Stimulated activated memory B cell treated with anti-CD40 and anti-IgM and Interleukin-4, amounts not matched to agents 10 μg/mL and 1 μg/mL and 100 μg/mL, for 72 hours (primary cell): ENCODE measurements around the gene ASCC3.

Experiments used
- ATAC-seq: fragments of 150-1000 bp; cut with Tn5 transposase; 2 replicates; pipeline ENCODE4 v1.10.0; 2021
- H3K27ac Mint-ChIP-seq: one replicate; pipeline ENCODE4 v1.8.0; 2022; ENCODE audit warnings: mild to moderate bottlenecking, mixed read lengths
- H3K27me3 Mint-ChIP-seq: one replicate; pipeline ENCODE4 v1.8.0; 2022; ENCODE audit warnings: mixed read lengths
- H3K36me3 Mint-ChIP-seq: one replicate; pipeline ENCODE4 v1.8.0; 2022; ENCODE audit warnings: mixed read lengths
- H3K4me1 Mint-ChIP-seq: one replicate; pipeline ENCODE4 v1.8.0; 2022; ENCODE audit warnings: mixed read lengths
- H3K4me3 Mint-ChIP-seq: one replicate; pipeline ENCODE4 v1.8.0; 2022; ENCODE audit warnings: mild to moderate bottlenecking, moderate library complexity, mixed read lengths
- H3K9me3 Mint-ChIP-seq: one replicate; pipeline ENCODE4 v1.8.0; 2022; ENCODE audit warnings: mixed read lengths

ASCC3 gene

DNA sequence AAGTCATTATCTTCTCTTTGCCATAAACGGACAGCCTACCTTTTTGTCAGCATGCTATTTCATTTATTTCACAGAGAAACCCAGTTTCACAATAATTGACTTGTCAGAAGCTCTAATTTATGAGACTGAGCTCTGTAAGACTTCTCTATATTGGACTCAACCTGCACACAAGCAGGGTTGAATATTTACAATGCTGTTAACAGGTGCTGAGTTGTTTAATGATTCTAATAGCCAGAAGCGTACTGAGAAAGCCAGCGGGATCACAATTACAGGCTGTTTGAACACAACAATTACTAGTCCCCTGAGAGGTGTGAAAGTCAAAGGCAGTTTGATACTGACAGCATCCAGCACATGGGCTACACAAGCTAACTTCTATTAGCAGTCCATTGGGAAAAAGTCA is 288.2 kb downstream of the ASCC3 start:
- Mint-ChIP-seq H3K4me3 (no peak overlapping the region), H3K9me3 (no peaks in the 10 kb centered on the region), H3K27me3 (no peaks in the 10 kb centered on the region), H3K36me3 (peaks cover 49% of the 10 kb centered on the region), H3K27ac (no peak overlapping the region), H3K4me1 (no peaks in the 10 kb centered on the region)
- no peak for ATAC-seq

DNA sequence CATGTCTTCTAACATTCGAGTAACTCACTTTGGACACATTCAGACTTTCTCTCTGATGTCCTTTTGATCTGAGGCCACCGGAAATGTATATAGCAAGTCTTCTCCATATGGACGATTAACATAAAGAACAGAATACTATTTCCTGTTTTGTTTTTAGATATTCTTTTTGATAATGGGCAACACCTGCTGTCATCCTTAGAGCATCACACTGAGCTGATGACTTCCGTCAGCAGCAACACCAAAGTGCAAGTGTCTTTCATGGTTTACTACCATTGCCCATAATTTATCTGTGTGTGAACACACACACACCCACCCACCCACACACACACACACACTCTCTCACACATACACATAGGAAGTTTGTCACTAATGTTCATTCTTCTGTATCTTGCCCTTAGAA is 303.7 kb downstream of the ASCC3 start:
- no peak for ATAC-seq
- Mint-ChIP-seq H3K9me3 (no peaks in the 10 kb centered on the region), H3K36me3 (peaks cover 24% of the 10 kb centered on the region), H3K4me1 (no peaks in the 10 kb centered on the region), H3K27me3 (no peaks in the 10 kb centered on the region), H3K27ac (no peak overlapping the region), H3K4me3 (no peak overlapping the region)

DNA sequence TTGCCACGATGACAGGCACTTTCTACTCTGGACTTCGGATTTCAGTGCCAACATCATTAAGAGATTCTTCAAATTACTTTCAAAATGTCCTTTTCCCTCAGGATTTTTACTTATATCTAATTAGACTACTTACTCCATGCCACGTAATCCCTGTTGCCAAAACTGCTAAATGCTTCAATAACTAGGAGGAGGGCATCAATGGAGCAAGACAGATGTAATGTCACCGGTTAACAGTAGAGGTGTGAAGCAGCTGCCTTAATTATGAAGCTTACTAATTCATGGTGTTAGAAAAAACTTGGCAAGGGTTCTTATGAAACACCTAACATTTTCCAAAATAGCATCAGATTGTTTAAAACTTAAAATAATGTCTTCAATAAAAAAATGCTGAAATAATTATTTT is 305.2 kb downstream of the ASCC3 start:
- H3K27ac Mint-ChIP-seq: no peak overlapping the region
- H3K4me1 Mint-ChIP-seq: no peaks in the 10 kb centered on the region
- H3K4me3 Mint-ChIP-seq: no peak overlapping the region
- H3K36me3 Mint-ChIP-seq: peaks cover 38% of the 10 kb centered on the region
- H3K27me3 Mint-ChIP-seq: no peaks in the 10 kb centered on the region
- H3K9me3 Mint-ChIP-seq: no peaks in the 10 kb centered on the region
- ATAC-seq: no peak

DNA sequence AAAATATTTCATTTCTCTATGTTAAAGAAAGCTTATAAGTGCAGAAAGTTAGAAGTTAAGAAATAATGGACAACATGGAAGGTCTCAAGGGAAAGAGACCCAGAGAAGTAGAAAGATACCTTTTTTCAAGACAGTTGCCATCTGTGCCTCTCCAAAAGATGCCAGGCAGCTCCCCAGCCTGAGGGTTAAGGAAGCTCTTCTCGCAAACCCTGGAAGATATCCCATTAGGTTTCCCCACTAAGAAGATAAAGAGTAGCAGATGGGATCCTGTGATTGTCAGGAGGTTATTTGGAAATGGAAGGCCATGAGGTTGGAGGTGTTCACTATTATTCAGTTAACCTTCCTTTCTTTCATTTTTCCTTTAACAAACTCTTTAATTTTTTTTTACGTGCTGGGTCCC is 306.3 kb downstream of the ASCC3 start:
- ATAC-seq: no peak
- peaks cover 48% of the 10 kb centered on the region for H3K36me3 Mint-ChIP-seq
- H3K4me3 Mint-ChIP-seq: no peak overlapping the region
- H3K9me3 Mint-ChIP-seq: peaks cover 6% of the 10 kb centered on the region
- H3K27ac Mint-ChIP-seq: no peak overlapping the region
- no peaks in the 10 kb centered on the region for H3K4me1 Mint-ChIP-seq
- H3K27me3 Mint-ChIP-seq: no peaks in the 10 kb centered on the region

DNA sequence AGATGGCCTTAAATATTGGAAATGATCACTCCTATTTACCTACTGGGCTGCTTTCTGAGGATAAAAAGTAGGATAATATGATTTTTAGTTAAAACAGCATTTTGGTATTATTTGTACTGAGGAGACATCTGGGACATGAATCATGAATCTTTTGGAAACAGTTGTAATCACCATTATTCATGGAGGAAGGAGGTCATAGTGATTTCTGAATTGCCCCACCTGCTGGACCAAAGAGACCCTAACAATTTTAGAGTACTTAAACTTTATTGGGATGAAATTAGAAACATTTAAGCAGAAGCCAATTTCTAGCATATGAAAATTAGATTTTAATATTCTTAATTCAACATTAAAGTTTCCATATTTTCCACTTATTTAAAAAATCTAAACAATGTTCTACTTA is 308.0 kb downstream of the ASCC3 start:
- no peak overlapping the region for H3K4me3 Mint-ChIP-seq
- H3K36me3 Mint-ChIP-seq: peaks cover 53% of the 10 kb centered on the region
- no peaks in the 10 kb centered on the region for H3K4me1 Mint-ChIP-seq
- no peaks in the 10 kb centered on the region for H3K27me3 Mint-ChIP-seq
- H3K27ac Mint-ChIP-seq: no peak overlapping the region
- no peak for ATAC-seq
- peaks cover 6% of the 10 kb centered on the region for H3K9me3 Mint-ChIP-seq

DNA sequence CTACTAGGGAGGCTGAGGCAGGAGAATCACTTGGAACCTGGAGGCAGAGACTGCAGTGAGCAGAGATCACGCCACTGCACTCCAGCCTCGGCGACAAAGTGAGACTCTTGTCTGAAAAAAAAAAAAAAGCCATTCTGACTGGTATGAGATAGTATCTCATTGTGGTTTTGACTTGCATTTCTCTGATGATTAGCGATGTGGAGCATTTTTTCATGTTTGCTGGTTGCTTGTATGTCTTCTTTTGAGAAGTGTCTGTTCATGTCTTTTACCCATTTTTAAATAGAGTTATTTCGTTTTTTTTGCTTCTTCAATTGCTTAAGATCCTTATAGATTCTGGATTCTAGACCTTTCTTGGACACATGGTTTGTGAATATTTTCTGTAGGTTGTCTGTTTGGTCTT is 312.9 kb downstream of the ASCC3 start:
- no peaks in the 10 kb centered on the region for H3K27me3 Mint-ChIP-seq
- H3K27ac Mint-ChIP-seq: no peak overlapping the region
- H3K9me3 Mint-ChIP-seq: peaks cover 6% of the 10 kb centered on the region
- H3K4me3 Mint-ChIP-seq: no peak overlapping the region
- H3K36me3 Mint-ChIP-seq: peaks cover 60% of the 10 kb centered on the region
- H3K4me1 Mint-ChIP-seq: peaks cover 6% of the 10 kb centered on the region
- ATAC-seq: no peak

DNA sequence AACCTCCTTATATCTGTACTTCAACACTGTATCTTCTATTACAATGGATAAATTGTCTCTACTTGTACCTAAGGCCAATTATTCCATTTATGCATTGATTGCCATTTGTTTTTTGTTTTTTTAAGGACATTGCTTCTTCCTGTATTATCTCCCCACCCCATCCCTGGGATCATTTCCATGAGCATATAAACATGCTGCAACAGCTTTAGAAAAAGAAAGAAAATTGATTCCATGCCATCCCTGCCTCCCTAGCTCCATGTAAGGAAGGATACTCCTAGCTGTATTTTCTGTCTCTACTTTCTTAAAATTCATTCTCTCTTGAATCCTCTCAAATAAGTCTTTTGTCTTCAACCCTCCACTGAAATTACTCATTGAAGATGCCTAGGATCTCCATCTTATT is 314.6 kb downstream of the ASCC3 start:
- Mint-ChIP-seq H3K27me3 (no peaks in the 10 kb centered on the region), H3K36me3 (peaks cover 52% of the 10 kb centered on the region), H3K4me1 (peaks cover 6% of the 10 kb centered on the region), H3K9me3 (peaks cover 6% of the 10 kb centered on the region), H3K4me3 (no peak overlapping the region), H3K27ac (no peak overlapping the region)
- no peak for ATAC-seq

GRCh38 chr6:100565439-100566104 is 315.6 kb downstream of the ASCC3 start:
- no peak overlapping the region for H3K4me3 Mint-ChIP-seq
- peaks cover 6% of the 10 kb centered on the region for H3K4me1 Mint-ChIP-seq
- H3K9me3 Mint-ChIP-seq: peaks cover 3% of the 10 kb centered on the region
- no peak overlapping the region for H3K27ac Mint-ChIP-seq
- no peaks in the 10 kb centered on the region for H3K27me3 Mint-ChIP-seq
- no peak for ATAC-seq
- H3K36me3 Mint-ChIP-seq: peaks cover 42% of the 10 kb centered on the region

DNA sequence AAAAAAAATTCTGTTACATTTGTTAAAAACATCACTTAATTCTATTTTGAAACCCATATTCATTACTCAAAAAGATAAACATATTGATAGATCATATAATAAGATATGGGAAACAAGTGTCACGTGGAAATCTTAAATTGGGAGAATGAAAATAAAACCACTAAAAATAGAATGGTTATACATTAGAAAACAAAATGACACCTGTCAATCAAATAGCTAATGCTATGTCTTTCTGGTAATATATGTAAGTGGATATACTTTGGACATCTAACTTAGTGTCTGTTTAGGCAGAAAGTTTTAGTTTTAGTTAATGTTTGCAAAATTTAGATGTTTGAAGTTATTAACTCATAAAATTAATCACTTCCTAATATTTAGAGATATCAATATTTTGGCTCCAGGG is 321.3 kb downstream of the ASCC3 start:
- Mint-ChIP-seq H3K9me3 (no peaks in the 10 kb centered on the region), H3K27ac (no peak overlapping the region), H3K4me3 (no peak overlapping the region), H3K36me3 (peaks cover 34% of the 10 kb centered on the region), H3K27me3 (no peaks in the 10 kb centered on the region), H3K4me1 (peaks cover 6% of the 10 kb centered on the region)
- ATAC-seq: no peak

GRCh38 chr6:100554228-100554627 is 326.9 kb downstream of the ASCC3 start:
- Mint-ChIP-seq H3K9me3 (no peaks in the 10 kb centered on the region), H3K27ac (no peak overlapping the region), H3K27me3 (no peaks in the 10 kb centered on the region), H3K36me3 (peaks cover 33% of the 10 kb centered on the region), H3K4me3 (no peak overlapping the region), H3K4me1 (no peaks in the 10 kb centered on the region)
- no peak for ATAC-seq

- no peak for ATAC-seq
- H3K4me1 Mint-ChIP-seq: no peaks in the 10 kb centered on the region
- H3K27me3 Mint-ChIP-seq: no peaks in the 10 kb centered on the region
- no peak overlapping the region for H3K4me3 Mint-ChIP-seq
- H3K9me3 Mint-ChIP-seq: no peaks in the 10 kb centered on the region
- H3K27ac Mint-ChIP-seq: no peak overlapping the region
- peaks cover 29% of the 10 kb centered on the region for H3K36me3 Mint-ChIP-seq
Measured at GRCh38 chr6:100553243-100553642, 327.9 kb downstream of the ASCC3 start.

DNA sequence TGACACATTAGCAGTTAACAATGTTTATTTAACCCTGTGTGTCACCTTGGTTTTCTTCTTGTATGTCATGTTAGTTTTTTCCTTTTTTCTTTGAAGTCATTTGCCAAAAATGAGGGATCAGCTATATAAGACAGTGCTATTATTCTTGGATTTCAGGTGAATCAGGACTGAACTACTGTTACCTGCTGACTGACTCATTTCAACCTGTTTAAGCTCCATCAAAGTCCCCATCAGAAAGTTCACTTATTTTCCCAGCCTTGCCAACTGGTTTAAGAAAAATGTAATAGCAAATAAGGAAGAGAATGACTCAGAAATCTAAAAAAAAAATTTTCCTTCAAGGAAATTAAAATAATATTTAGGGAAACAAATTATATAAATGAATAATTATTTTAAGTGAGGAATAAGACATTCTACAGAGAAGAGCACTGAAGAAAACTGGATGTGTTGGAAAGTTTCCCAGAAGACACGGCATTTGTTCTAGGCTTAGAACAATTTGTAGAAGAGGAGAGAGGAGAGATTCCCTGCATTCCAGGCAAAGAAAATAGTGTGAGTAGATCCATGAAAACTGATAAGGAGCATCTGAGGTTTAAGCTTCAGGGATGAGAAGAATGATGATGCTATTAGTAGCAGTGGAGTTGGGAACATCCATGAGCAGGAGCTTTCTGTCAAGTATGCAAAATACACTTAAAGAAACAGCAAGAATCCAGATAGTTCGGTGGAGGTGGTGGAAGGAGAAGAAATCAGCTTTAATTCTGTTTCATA is 331.5 kb downstream of the ASCC3 start:
- no peaks in the 10 kb centered on the region for H3K9me3 Mint-ChIP-seq
- no peak overlapping the region for H3K4me3 Mint-ChIP-seq
- H3K27ac Mint-ChIP-seq: no peak overlapping the region
- H3K27me3 Mint-ChIP-seq: no peaks in the 10 kb centered on the region
- H3K36me3 Mint-ChIP-seq: peaks cover 31% of the 10 kb centered on the region
- ATAC-seq: no peak
- no peaks in the 10 kb centered on the region for H3K4me1 Mint-ChIP-seq

- no peak for ATAC-seq
- Mint-ChIP-seq H3K4me1 (no peaks in the 10 kb centered on the region), H3K27me3 (no peaks in the 10 kb centered on the region), H3K36me3 (peaks cover 65% of the 10 kb centered on the region), H3K4me3 (no peak overlapping the region), H3K9me3 (no peaks in the 10 kb centered on the region), H3K27ac (no peak overlapping the region)
Measured at GRCh38 chr6:100538086-100538485, 343.0 kb downstream of the ASCC3 start.

DNA sequence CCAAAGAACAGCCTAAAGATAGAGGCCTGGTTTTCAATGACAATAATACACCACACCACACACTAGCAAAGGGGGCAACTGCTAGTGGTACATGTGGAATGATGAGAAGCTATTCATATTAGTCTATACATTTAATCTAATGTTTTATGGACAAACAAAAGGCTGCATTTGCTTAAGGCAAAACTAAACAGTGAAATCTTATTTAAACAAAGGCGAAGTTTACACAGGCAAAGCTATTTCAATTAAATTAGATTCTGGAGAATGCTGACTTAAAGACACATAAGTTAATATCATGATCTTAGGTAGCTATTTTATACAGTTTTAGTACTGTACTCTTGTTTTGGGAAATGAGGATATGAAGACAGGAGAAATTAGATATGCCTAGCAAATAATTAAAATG is 362.5 kb downstream of the ASCC3 start:
- no peak for ATAC-seq
- Mint-ChIP-seq H3K27ac (no peak overlapping the region), H3K4me1 (no peaks in the 10 kb centered on the region), H3K27me3 (no peaks in the 10 kb centered on the region), H3K9me3 (no peaks in the 10 kb centered on the region), H3K4me3 (no peak overlapping the region), H3K36me3 (peaks cover 30% of the 10 kb centered on the region)

DNA sequence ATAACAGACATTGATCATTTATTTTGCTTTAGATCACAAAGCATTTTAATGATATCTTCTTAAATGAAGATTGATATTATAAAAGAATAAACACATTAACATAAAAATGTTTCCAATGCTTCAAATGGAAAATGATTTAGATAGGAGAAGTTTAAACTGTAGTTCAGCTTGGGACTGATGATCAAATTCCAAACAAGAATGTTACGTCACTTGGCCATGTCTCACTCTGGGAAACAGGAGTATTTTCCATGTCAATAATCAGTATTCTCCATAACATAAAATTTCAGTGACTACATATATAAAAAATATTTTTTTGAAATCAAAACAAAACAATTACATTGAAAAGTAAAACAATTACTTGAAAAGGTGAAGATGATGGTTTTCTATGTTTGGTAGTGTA is 363.5 kb downstream of the ASCC3 start:
- H3K27ac Mint-ChIP-seq: no peak overlapping the region
- H3K9me3 Mint-ChIP-seq: no peaks in the 10 kb centered on the region

GRCh38 chr6:100517106-100517505 is 364.0 kb downstream of the ASCC3 start:
- H3K27ac Mint-ChIP-seq: no peak overlapping the region
- H3K4me1 Mint-ChIP-seq: no peaks in the 10 kb centered on the region
- peaks cover 35% of the 10 kb centered on the region for H3K36me3 Mint-ChIP-seq
- H3K4me3 Mint-ChIP-seq: no peak overlapping the region
- ATAC-seq: no peak
- no peaks in the 10 kb centered on the region for H3K9me3 Mint-ChIP-seq
- no peaks in the 10 kb centered on the region for H3K27me3 Mint-ChIP-seq

More for the DNA sequence above, 363.5 kb downstream of the ASCC3 start:
- no peak for ATAC-seq
- no peaks in the 10 kb centered on the region for H3K27me3 Mint-ChIP-seq
- H3K4me3 Mint-ChIP-seq: no peak overlapping the region
- peaks cover 35% of the 10 kb centered on the region for H3K36me3 Mint-ChIP-seq
- H3K4me1 Mint-ChIP-seq: no peaks in the 10 kb centered on the region
